HG02610 (cell line): ENCODE results near the gene COA5.

Experiments used
- ATAC-seq: cut with Tn5 transposase; IDR thresholded peaks from one replicate; pipeline ENCODE4 v1.9.1; 2021; ENCODE audit warnings: mild to moderate bottlenecking, moderate library complexity; ENCODE audit not compliant: unreplicated experiment

The COA5 gene

GRCh38 chr2:98573426-98573825 lies 34.9 kb downstream of the COA5 start:
- ATAC-seq: no peak

- ATAC-seq: no peak
Measured at GRCh38 chr2:98572676-98573075, 35.6 kb downstream of the COA5 start.

- no peak for ATAC-seq
Measured at GRCh38 chr2:98572211-98572610, 36.1 kb downstream of the COA5 start.

GRCh38 chr2:98571796-98572195 lies 36.5 kb downstream of the COA5 start:
- ATAC-seq: no peak

GRCh38 chr2:98571121-98571701 lies 37.1 kb downstream of the COA5 start:
- ATAC-seq: no peak

- no peak for ATAC-seq
Measured at GRCh38 chr2:98570356-98570755, 38.0 kb downstream of the COA5 start.

- no peak for ATAC-seq
Measured at GRCh38 chr2:98569915-98570314, 38.4 kb downstream of the COA5 start.

GRCh38 chr2:98569197-98569793 lies 39.0 kb downstream of the COA5 start:
- ATAC-seq: no peak

GRCh38 chr2:98568161-98568956 lies 40.0 kb downstream of the COA5 start:
- ATAC-seq: no peak

GRCh38 chr2:98565941-98566340 lies 42.4 kb downstream of the COA5 start:
- no peak for ATAC-seq

GRCh38 chr2:98565286-98565860 lies 42.9 kb downstream of the COA5 start:
- no peak for ATAC-seq

- ATAC-seq: no peak
Measured at GRCh38 chr2:98564541-98565132, 43.7 kb downstream of the COA5 start.

GRCh38 chr2:98563394-98563793 lies 44.9 kb downstream of the COA5 start:
- no peak for ATAC-seq

- no peak for ATAC-seq
Measured at GRCh38 chr2:98561902-98562695, 46.2 kb downstream of the COA5 start.

GRCh38 chr2:98561018-98561417 lies 47.3 kb downstream of the COA5 start:
- ATAC-seq: no peak

- no peak for ATAC-seq
Measured at GRCh38 chr2:98560256-98560771, 48.0 kb downstream of the COA5 start.

GRCh38 chr2:98559581-98559980 lies 48.7 kb downstream of the COA5 start:
- no peak for ATAC-seq

GRCh38 chr2:98558852-98559530 lies 49.3 kb downstream of the COA5 start:
- no peak for ATAC-seq

GRCh38 chr2:98556344-98557033 lies 51.8 kb downstream of the COA5 start:
- ATAC-seq: peak; percentile 74
